Measurements from ENCODE around the gene COX5A.
A peak's percentile ranks its signal among the peaks of the same experiment; 100 is the strongest.
"Not testable (repeated sequence)": the region's sequence is repeated elsewhere in the genome, so short reads cannot be mapped to it uniquely, and the experiment has no call there.

COX5A gene

GRCh38 chr15:74896316-74896715 lies 41.6 kb downstream of the COX5A start:
- no peak for DNase-seq

- DNase-seq: no peak
Observed at GRCh38 chr15:74895830-74896229, 42.0 kb downstream of the COX5A start.

- DNase-seq: not testable (repeated sequence)
Observed at GRCh38 chr15:74894383-74894782, 43.5 kb downstream of the COX5A start.

GRCh38 chr15:74893627-74894026 lies 44.2 kb downstream of the COX5A start:
- no peak for DNase-seq

- no peak for DNase-seq
Observed at GRCh38 chr15:74892931-74893330, 44.9 kb downstream of the COX5A start.

- no peak for DNase-seq
Observed at GRCh38 chr15:74892313-74892712, 45.6 kb downstream of the COX5A start.

- DNase-seq: no peak
Observed at GRCh38 chr15:74891469-74891868, 46.4 kb downstream of the COX5A start.

- no peak for DNase-seq
Observed at GRCh38 chr15:74890665-74890960, 47.3 kb downstream of the COX5A start.

GRCh38 chr15:74889883-74890664 lies 47.8 kb downstream of the COX5A start, which contains the start of gene MPI:
MPI (plus strand) TSS chr15:74890042; CDS start chr15:74890074, 32 bp downstream.
- DNase-seq: peak; percentile 78 to 90

- DNase-seq: no peak
Observed at GRCh38 chr15:74889390-74889882, 48.4 kb downstream of the COX5A start.

GRCh38 chr15:74888716-74889115 lies 49.2 kb downstream of the COX5A start:
- no peak for DNase-seq

GRCh38 chr15:74887537-74888193 lies 50.2 kb downstream of the COX5A start:
- DNase-seq: not testable (repeated sequence)

GRCh38 chr15:74885461-74885860 lies 52.4 kb downstream of the COX5A start:
- no peak for DNase-seq

GRCh38 chr15:74884428-74885223 lies 53.2 kb downstream of the COX5A start:
- DNase-seq: no peak

GRCh38 chr15:74882528-74882927 lies 55.3 kb downstream of the COX5A start:
- no peak for DNase-seq

- DNase-seq: no peak
Observed at GRCh38 chr15:74878273-74878672, 59.6 kb downstream of the COX5A start.

- no peak for DNase-seq
Observed at GRCh38 chr15:74873756-74874424, 64.0 kb downstream of the COX5A start.

- DNase-seq: peak; percentile 93 to 95
Observed at GRCh38 chr15:74873036-74873755, 64.7 kb downstream of the COX5A start, which contains the start of gene SCAMP2. SCAMP2 (minus strand) TSS chr15:74873365; CDS start chr15:74873255, 110 bp downstream.

GRCh38 chr15:74872702-74873035 lies 65.2 kb downstream of the COX5A start:
- DNase-seq: no peak

- no peak for DNase-seq
Observed at GRCh38 chr15:74870436-74871215, 67.2 kb downstream of the COX5A start.
